Stimulated activated naive CD4-positive, alpha-beta T cell (primary cell): ENCODE measurements around the gene DCPS.
"Not testable (repeated sequence)": the region's sequence is repeated elsewhere in the genome, so short reads cannot be mapped to it uniquely, and the experiment has no call there.

Source experiments
- DNase-seq, 6 experiments: peaks; one replicate each; lab custom pipeline; 2025; lab: John Stamatoyannopoulos, UW

Gene DCPS

DNA sequence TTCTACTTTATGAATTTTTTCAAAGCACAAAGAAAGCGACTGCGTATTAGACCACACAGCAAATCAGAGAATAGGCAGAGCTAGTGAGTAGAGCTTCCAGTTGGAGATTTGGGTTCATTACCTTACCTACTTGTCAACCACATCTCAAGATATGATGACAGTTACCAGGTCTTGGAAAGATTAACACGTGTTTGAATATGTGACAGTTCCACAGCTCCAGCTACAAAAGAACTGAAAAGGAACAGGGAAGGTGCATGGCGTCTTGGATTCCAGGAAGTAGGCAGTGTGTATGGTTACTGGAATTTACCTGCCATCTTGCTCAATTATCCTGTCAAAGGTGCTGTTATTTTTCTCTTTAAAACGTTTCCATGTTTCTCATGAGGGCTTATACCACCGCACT is 15.6 kb upstream of the DCPS start:
- DNase-seq: no peak

GRCh38 chr11:126290887-126291286 is 13.0 kb upstream of the DCPS start:
- DNase-seq: no peak

GRCh38 chr11:126293726-126294125 is 10.1 kb upstream of the DCPS start:
- no peak for DNase-seq

DNA sequence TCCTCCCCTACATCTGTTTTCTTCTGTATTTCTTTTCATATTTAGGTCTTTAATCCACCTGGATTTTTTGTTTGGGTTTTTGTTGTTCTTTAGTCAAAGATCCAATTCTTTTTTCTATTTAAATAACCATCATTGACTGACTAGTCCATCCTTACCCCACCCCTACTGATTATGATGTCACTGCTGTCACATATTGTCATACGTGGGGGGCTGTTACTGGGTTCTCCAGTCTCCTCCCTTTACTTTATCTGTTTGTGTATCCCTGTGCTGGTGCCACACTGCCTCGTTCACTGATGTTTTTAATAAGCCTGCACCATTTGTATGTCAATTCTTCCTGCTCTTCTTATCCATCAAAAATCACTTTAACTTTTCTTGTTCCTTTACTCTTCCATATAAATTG is 6.9 kb upstream of the DCPS start:
- DNase-seq: no peak

DNA sequence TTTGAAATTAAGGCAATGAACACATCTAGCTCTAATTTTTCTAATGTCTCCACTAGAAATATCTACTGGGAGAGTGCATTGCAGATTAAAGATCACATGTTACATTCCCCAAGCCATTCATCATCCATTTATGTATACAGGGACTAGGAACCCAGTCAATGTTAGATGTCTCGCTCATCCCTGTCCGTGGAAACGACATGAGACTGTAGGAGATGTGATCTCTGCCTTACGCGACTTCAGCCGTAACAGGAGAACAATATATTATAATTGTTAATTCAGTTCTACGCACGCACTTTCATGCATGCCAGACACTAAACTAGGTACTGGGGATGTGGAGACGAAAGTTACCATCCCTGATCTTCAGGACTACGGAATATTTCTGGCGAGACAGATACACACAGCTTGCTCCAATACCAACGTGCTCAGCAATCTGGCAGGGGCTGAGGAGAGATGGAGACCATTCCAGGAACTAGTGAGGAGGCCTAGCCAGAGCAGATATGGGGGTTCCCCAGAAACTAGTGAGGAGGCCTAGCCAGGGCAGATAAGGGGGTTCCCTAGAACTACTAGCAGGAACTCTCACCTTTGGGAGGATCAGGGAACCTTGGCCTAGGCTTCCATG is 706 bp downstream of the DCPS start:
- DNase-seq: peak in 1 of 6 experiments; percentile 55

DNA sequence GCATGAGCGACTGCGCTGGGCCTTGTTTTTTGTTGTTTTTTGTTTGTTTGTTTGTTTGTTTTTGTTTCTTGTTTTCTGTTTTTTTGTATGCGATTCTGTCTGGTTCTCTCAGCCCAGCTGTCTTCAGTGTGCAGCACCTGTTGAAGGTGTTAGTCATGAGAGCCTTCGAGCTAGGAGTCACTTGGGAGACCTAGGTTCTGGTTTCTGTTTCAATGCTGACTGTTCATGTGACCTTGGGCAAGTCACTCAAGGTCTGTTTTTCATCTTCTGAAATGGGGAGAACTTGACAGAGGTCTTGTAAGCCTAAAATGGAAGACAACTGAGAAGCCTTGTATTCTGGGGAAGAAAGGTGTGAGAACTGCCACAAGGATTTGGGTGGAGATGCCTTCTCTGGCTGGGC is 1.8 kb downstream of the DCPS start:
- no peak for DNase-seq

- no peak for DNase-seq
These were observed 3.8 kb downstream of the DCPS start for GRCh38 chr11:126307706-126308105.

DNA sequence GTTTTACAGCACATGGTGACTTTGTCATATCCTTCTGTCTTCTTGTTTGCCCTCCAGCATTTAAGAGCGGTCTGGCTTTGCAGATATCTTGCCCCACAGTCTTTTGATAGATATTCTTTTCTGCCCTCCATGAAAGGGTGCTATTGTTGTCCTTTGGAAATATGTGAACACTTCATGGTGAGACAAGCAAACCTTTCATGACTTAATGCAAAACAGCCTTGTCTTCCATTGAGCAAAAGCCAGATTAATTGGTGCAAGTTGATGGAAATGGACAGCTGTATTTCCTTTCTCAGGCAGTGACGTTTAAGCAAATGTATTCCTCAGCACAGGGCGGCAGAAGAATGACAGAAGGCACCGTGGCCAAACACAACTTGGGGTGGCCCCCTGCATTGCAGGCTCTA is 4.4 kb downstream of the DCPS start:
- no peak for DNase-seq

DNA sequence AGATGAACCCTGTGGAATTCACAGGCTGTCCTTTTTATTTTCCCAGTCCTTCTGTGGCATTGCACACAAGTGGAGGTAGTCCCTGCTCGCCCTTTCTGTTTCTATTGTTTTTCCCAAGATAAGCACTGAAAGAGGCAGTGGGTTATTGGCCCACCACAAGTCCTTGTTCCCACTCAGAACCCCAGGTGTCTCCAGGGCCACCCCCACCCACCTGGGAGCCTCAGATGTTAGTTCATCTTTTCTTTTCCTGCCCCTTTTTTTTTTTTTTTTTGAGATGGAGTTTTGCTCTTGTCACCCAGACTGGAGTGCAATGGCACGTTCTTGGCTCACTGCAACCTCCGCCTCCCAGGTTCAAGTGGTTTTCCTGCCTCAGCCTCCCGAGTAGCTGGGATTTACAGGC is 4.9 kb downstream of the DCPS start:
- DNase-seq: not testable (repeated sequence)

- peak; percentile 14 to 54 (median 23) for DNase-seq
These were observed 6.5 kb downstream of the DCPS start for GRCh38 chr11:126310200-126310991.

DNA sequence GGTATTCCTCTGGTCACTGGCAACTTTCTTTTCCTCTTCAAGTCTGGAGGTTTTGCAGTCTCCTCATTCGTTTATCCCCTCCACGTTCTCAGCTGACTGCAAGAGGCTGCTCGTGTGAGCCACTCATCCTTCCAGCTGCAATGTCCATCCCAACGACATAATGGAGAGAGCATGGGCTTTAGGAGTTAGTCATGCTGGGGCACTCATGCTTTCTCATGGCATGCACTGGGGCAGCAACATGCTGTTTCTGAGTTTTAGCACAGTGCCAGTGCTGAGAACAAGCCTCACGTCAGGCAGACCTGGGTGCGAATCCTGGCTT is 7.1 kb downstream of the DCPS start:
- no peak for DNase-seq

DNA sequence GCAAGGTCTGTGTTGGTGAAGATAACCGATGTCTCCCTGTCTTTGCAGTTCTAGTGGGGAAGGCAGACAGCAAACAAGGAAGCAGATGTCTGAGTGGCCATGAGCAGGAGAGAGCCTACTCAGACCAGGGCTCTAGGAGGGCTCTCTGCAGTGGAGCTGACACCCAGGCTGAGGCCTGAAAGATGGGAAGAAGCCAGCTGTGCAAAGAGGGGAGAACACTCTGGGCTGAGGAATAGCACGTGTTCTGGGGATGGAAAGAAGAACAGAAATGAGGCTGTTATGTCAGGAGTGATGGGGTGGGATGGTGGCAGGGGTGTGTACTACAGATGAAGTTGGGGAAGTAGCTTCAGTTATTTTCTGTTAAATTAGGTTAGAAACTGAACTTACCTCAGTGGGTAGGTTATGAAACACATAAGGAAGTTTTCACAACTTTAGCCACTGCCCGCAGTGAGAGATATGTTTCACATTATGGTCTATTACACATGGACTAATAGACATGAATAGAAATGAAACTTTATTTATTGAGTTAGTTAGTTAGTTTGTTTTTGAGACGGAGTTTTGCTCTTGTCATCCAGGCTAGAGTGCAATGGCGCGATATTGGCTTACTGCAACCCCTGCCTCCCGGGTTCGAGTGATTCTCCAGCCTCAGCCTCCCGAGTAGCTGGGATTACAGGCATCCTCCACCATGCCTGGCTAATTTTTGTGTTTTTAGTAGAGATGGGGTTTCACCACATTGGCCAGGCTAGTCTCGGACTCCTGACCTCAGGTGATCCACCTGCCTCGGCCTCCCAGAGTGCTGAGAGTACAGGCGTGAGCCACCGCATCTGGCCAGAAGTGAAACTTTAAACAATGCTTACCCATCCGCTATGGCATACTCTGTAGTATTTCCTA is 7.8 kb downstream of the DCPS start:
- no peak for DNase-seq

GRCh38 chr11:126312961-126313360 is 9.1 kb downstream of the DCPS start:
- DNase-seq: no peak

DNA sequence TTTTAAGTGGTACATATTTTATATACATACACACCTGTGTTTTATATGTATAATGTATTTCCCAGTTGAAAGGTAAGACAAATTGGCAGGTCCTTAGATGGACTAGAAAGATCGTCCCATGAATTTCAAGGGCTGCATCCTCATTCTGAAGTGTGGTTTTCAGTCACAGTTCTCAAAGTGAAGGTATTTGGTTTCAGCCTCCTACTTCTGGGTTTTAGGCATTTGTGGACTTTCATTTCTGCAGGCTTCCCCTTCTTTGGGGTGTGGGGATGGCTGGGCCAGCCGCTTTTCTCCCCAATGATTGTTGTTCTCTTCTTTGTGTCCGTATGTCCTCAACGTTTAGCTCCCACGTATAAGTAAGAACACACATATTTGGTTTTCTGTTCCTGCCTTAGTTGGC is 10.0 kb downstream of the DCPS start:
- no peak for DNase-seq

DNA sequence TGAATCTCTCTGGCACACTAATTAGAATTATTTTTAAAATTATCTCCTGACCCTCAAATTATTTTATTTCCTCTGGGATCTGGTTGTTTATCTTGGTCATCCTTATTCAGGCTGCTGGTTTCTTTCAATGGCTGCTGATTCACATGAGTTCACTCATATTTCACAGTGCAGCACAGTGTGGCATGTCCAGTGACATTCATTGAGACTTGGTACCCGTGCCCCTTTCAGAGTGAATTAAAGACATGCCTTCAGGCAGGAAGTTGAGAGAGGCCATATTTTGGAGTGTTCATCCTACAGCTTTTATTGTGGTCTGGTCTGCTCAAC is 13.5 kb downstream of the DCPS start:
- no peak for DNase-seq

DNA sequence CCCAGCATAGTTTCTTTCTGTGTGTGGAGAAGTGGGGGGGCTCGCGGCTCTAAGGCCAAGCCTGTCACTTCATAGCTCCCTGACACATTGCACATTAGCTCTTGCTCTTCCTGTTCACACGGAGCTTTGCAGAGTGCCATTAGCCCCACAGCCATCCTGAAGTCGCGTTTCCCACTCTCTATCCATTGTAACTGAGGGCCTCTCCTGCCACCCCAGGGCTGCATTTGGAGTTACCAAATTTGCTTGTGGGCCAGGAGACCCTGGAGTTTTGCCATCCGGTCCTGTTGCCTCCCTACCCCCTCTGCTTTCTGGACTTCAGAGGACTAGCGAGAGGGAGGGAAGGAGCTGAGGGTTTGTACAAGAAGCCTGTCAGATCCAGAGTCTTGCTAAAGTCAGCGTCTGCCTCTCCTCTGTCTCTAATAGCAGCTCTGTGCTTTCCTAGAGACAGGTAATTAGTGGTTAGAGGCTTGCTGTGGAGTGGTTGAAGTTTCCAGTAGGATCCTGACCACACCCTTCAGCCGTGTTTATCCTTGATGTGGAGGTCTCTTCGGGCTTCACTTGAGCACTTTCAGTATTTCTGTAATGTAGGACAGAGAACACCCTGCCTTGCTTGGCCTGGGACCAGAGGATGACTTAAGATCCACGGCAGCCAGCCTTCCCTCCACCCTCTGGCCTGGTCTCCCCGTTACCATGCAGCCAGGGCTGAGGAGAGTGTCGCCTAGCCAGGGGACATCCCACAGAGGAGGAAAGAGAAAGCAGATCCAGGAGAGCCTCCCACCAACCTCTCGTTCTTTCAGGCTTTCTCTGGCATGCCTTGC is 14.1 kb downstream of the DCPS start:
- peak in 2 of 6 experiments; percentile 3 to 45 for DNase-seq

DNA sequence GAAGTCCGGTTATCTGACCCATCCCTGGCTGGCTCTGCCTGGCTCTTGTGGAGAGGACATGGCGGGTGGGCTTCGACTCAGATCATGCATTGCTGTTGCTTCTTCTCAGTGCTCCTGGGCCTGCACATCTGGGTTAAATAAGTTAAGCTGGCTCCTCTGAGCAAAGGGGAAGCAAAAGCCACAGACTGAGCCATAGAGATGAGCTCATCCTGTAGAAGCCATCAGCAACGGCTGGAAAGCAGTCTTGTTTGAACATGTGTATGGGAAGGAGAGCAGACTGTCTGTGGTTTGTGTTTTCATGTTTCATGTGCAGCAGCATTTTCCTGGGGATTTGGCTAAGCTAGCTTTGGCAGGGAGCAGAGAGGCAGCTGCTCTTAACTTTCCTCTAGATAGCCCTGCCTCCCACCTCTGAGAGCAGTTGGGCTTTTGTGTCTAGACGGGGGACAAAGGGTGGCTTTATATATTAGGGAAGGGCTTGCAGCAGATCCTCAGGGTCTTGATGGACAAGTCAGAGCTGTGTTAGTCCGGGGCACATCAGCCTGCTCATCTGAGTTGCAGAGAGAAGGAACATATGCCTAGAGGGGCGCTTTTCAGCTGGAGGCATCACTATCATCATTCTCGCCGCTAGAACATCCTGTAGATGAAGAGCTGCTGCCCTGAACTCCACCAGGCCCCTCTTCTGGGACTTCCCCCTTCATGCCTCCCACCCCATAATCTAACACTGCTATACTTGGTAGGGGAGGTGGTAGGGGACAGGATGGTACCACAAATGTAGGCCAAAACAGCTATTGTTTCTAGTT is 14.9 kb downstream of the DCPS start:
- peak in 2 of 6 experiments; percentile 11 to 16 for DNase-seq

DNA sequence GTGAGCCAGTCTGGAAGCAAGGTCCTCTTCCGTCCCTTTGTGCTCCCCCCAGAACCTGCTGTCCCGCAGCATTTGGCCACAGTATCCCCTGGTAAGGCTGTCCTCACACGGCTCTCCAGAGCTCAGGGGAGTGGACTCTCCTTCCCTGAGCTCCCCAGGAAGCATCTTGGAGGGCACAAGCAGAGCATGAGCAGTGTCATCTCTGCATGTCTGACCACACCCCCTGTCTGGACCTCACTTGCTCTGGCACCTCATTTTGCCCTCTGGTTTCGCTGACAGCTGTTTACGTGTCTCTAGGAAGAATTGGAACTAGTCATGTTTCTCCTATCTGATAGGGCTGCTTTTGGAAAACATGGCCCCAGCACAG is 15.5 kb downstream of the DCPS start:
- DNase-seq: no peak

DNA sequence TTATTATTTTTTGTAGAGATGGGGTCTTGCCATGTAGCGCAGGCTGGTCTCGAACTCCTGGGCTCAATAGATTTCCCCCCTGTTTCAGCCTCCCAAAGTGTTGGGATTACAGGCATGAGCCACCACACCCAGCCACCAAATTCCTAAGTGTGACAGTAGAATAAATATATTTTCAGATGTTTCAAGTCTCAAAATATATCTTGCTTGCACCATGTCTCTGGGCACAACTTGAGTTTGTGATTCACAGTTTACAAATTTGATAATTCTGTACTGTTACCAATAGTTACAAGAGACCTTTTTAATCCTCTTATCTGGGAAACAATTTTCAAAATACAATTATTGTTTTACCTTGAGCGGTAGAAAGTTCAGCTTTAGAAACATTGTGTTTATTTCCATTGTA is 19.1 kb downstream of the DCPS start:
- no peak for DNase-seq

DNA sequence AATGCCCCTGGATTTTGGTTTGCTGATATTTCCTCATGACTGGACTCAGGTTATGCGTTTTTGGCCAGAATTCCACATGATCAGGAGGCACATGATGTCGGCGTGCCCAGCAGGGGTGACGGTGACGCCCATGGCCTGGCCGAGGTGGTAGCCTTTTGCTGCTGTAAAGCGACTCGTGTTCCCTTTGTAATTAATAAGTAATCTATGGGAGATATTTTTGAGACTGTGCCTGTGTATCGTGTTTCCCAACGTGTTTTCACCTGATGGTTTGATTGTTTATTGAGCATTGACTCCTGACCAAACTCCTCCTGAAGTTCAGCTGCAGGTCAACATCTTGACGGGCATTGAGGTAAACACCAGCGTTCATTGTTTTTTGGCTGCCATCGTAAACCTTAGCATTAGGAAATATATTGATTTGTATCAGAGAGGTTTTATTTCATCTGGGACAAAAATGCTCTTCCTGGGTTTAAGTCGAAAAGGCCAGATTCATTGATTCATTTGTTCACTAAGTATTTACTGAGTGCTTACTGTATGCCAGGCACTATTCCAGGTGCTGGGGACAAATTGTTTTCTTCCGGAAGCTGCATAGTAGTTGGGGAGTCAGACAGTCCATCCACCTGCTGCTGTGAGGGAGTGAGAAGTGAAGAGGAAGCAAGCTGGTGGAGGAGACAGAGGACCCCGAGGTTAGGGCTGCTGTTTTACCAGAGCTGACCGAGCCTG is 23.6 kb downstream of the DCPS start:
- DNase-seq: no peak

DNA sequence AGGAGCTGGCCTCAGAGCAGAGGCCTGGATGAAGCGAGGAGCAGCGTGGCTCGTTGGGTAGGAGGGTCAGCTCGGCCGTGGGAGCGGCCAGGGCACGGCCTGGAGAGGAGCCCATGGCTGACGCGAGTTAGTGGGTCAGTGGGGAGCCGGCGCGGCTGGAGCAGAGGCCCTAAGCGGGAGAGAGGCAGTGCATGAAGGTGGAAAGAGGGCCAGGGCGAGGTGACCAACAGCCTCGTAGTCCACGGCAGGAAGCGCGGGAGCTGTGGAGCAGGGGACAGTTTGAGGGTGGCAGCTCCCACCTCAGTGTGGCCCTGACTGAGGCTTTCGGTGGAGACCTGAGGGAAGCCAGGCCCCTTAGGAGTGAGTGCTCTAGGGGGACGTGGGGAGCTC is 24.1 kb downstream of the DCPS start:
- DNase-seq: no peak
